ENCODE data around the gene NELL1. TPM values are rescaled to one million over a fixed set of nuclear protein-coding genes. Genes with fewer than 3 reads are reported as not detected.
A peak's percentile ranks its signal among the peaks of the same experiment; 100 is the strongest.

NELL1 gene
- total RNA-seq, 1 experiment from 2014 or later: not detected

- peak; percentile 15 for DNase-seq (ENCODE audit: low read depth)
Measured at GRCh38 chr11:20873054-20873453, 203.7 kb downstream of the NELL1 start.

- no peak for DNase-seq (ENCODE audit: low read depth)
Measured at GRCh38 chr11:20874358-20874757, 205.0 kb downstream of the NELL1 start.

GRCh38 chr11:20875889-20876288 is 206.5 kb downstream of the NELL1 start:
- DNase-seq (ENCODE audit: low read depth): no peak

- DNase-seq (ENCODE audit: low read depth): no peak
Measured at GRCh38 chr11:20876738-20877137, 207.4 kb downstream of the NELL1 start.

GRCh38 chr11:20880094-20880493 is 210.7 kb downstream of the NELL1 start:
- DNase-seq (ENCODE audit: low read depth): no peak

- DNase-seq (ENCODE audit: low read depth): no peak
Measured at GRCh38 chr11:20881328-20882079, 212.1 kb downstream of the NELL1 start.

GRCh38 chr11:20887137-20887536 is 217.8 kb downstream of the NELL1 start:
- no peak for DNase-seq (ENCODE audit: low read depth)

GRCh38 chr11:20894296-20894695 is 224.9 kb downstream of the NELL1 start:
- no peak for DNase-seq (ENCODE audit: low read depth)

GRCh38 chr11:20909995-20910726 is 240.8 kb downstream of the NELL1 start:
- no peak for DNase-seq (ENCODE audit: low read depth)

GRCh38 chr11:20910733-20911132 is 241.3 kb downstream of the NELL1 start:
- DNase-seq (ENCODE audit: low read depth): no peak

GRCh38 chr11:20912065-20912821 is 242.9 kb downstream of the NELL1 start:
- no peak for DNase-seq (ENCODE audit: low read depth)

- DNase-seq (ENCODE audit: low read depth): no peak
Measured at GRCh38 chr11:20912922-20913512, 243.6 kb downstream of the NELL1 start.

- no peak for DNase-seq (ENCODE audit: low read depth)
Measured at GRCh38 chr11:20917306-20917705, 247.9 kb downstream of the NELL1 start.

GRCh38 chr11:20926799-20927540 is 257.6 kb downstream of the NELL1 start:
- DNase-seq (ENCODE audit: low read depth): no peak

GRCh38 chr11:20931029-20931428 is 261.6 kb downstream of the NELL1 start:
- no peak for DNase-seq (ENCODE audit: low read depth)

GRCh38 chr11:20933086-20933485 is 263.7 kb downstream of the NELL1 start:
- no peak for DNase-seq (ENCODE audit: low read depth)

- no peak for DNase-seq (ENCODE audit: low read depth)
Measured at GRCh38 chr11:20933958-20934357, 264.6 kb downstream of the NELL1 start.

- DNase-seq (ENCODE audit: low read depth): no peak
Measured at GRCh38 chr11:20934516-20934915, 265.1 kb downstream of the NELL1 start.

GRCh38 chr11:20937826-20938225 is 268.4 kb downstream of the NELL1 start:
- peak; percentile 1 for DNase-seq (ENCODE audit: low read depth)

GRCh38 chr11:20949585-20949984 is 280.2 kb downstream of the NELL1 start:
- DNase-seq (ENCODE audit: low read depth): no peak

GRCh38 chr11:20962581-20962980 is 293.2 kb downstream of the NELL1 start:
- DNase-seq (ENCODE audit: low read depth): peak; percentile 78

All from M059J (cell line).